ENCODE data around the gene LY6G6C. TPM values are rescaled to one million over a fixed set of nuclear protein-coding genes. Genes with fewer than 3 reads are reported as not detected.

LY6G6C gene
- total and polyA plus RNA-seq, 4 experiments from 2014 or later: not detected

DNA sequence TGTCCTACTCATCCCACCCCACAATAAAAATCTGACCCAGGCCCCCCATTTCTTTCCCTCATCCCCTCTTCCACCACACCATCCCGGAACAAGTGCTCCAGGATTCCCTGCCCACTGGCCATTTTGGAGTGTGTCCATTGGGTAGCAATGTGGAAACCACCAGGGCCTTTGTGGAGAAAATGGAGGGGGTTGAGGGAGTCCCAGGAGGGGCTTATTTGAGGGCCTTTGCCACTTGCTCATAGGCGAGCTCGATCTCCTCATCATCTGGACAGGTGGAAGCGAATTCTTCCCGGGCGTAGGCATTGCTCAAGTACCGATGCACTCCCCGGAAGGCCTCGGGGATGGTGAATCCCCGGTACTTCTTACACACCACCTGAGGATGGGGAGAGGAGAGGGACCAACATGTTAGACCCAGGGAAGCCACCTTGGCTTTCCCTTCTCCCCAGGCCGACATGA, 9.1 kb upstream of the LY6G6C start:
- Histone ChIP-seq H3K4me3 (ENCODE audit: low read length in 2 of 2) (peak overlapping the region in 1 of 2 donors; percentile 96), H3K9me3 (ENCODE audit: control insufficient read depth in 1 of 2, low read length in 2 of 2) (no peaks in the 10 kb centered on the region), H3K27me3 (ENCODE audit: insufficient read depth, low read length) (no peaks in the 10 kb centered on the region), H3K36me3 (ENCODE audit: insufficient read depth, low read length) (peaks cover 34% of the 10 kb centered on the region), H3K27ac (ENCODE audit: low read depth, low read length) (peak overlapping the region; percentile 68), H3K4me1 (ENCODE audit: insufficient read depth, low read length) (peaks cover 66% of the 10 kb centered on the region)
- H3K36me3 Mint-ChIP-seq: peaks cover 34 to 55% of the 10 kb centered on the region in 2 donors
- peak overlapping the region; percentile 94 to 98 (median 97) for H3K4me3 Mint-ChIP-seq
- CTCF ChIA-PET (ENCODE audit: partially characterized antibody): interaction anchor here (1.1 to 17.2 kb wide), 20 partner anchors 9 to 222 kb away, joined by 3 to 173 read pairs (median 9); partner anchors contain the start of genes ABHD16A, HSPA1A, HSPA1B and HSPA1L
- peaks cover 30 to 77% (median 55%) of the 10 kb centered on the region in 4 donors for H3K4me1 Mint-ChIP-seq
- no peaks in the 10 kb centered on the region for H3K9me3 Mint-ChIP-seq
- POLR2A ChIA-PET (ENCODE audit: partially characterized antibody): interaction anchor here (1.2 to 8.2 kb wide), 15 partner anchors 7 to 241 kb away, joined by 3 to 77 read pairs (median 13); partner anchors contain the start of genes ABHD16A, BAG6, CLIC1 and DXO
- no peak for DNase-seq
- intact Hi-C loops (cut with micrococcal nuclease): loop anchor here (1.0 kb wide), 1 partner anchor 8 kb away; no protein-coding TSS in a partner anchor
- H3K27ac Mint-ChIP-seq: peak overlapping the region; percentile 84 to 95 (median 93)
- H3K27me3 Mint-ChIP-seq: no peaks in the 10 kb centered on the region

DNA sequence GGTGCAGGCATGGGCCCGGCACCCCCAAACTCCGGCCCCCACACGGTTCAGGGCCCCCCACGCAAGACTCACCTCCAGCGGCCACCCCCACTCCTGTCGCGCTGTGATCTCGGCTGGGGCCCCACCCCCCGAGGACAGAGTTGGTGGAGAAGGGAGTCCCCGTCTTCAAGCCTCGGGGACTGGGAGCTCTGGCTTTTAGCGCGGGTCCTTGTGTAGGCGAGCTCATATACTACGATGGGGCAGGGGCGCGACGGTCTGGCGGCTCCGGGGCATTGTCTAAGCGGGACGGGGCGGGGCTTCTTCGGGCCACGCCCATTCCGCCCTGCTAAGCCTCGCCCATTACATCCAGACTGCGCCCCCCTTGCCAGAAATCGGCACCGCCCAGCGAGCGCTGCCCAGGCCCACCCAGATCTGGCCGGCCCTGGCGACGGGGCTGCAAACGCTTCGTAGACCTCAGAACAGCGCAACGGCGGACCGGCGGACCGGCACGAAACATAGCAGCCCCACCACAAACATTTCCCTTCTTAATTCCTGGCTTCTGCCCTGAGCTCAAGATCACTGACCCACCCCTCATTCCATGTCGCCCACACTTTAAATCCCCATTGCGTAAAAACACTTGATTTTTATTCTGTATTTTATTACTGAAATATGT, 8.6 kb upstream of the LY6G6C start:
- Mint-ChIP-seq H3K9me3 (no peaks in the 10 kb centered on the region), H3K36me3 (peaks cover 34 to 49% of the 10 kb centered on the region in 2 donors)
- CTCF ChIA-PET (ENCODE audit: partially characterized antibody): interaction anchor here (0.7 to 17.2 kb wide), 28 partner anchors 9 to 222 kb away, joined by 3 to 173 read pairs (median 6); partner anchors contain the start of genes ABHD16A, APOM, HSPA1A and HSPA1B

DNA sequence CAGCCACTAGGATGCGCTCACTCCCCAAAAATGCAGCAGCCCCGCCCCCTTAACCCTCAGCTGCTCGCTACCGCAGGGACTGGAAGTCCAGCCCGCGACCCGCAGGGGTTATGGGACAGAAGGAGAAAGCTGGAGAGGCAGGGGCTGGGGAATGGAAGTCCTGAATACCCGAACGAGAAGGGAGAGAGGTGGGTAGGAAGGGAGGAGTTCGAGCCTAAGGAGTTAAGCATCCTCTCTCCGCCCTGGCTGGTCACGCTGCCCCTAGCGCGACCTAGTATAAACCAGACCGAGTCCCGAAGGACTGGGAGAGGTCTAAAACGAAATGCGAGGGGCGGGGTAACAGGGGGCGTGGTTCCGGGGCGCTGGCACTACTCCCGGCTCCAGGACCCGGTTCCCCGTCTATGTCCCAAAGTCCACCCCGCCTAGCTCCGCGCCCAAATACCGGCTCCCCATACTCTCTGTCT, 8.0 kb upstream of the LY6G6C start:
- intact Hi-C loops (cut with micrococcal nuclease): loop anchor here (1.0 to 2.0 kb wide), 4 partner anchors 40 to 134 kb away; no protein-coding TSS in a partner anchor
- Mint-ChIP-seq H3K4me3 (peak overlapping the region; percentile 94 to 98 (median 97)), H3K36me3 (peaks cover 34 to 44% of the 10 kb centered on the region in 2 donors), H3K4me1 (peaks cover 32 to 70% (median 47%) of the 10 kb centered on the region in 4 donors), H3K9me3 (no peaks in the 10 kb centered on the region), H3K27ac (peak overlapping the region; percentile 89 to 97 (median 94)), H3K27me3 (no peaks in the 10 kb centered on the region)
- DNase-seq: peak; percentile 72 to 83 (median 77)
- no peaks in the 10 kb centered on the region for H3K27me3 ChIP-seq (ENCODE audit: insufficient read depth, low read length)
- peaks cover 65% of the 10 kb centered on the region for H3K4me1 ChIP-seq (ENCODE audit: insufficient read depth, low read length)
- peak overlapping the region; percentile 87 to 96 for H3K4me3 ChIP-seq (ENCODE audit: low read length in 2 of 2)
- POLR2A ChIA-PET (ENCODE audit: partially characterized antibody): interaction anchor here (0.7 to 8.2 kb wide), 23 partner anchors 8 to 242 kb away, joined by 3 to 77 read pairs (median 5); partner anchors contain the start of genes ABHD16A, BAG6, CLIC1 and DDX39B
- peaks cover 34% of the 10 kb centered on the region for H3K36me3 ChIP-seq (ENCODE audit: insufficient read depth, low read length)
- peak overlapping the region; percentile 68 for H3K27ac ChIP-seq (ENCODE audit: low read depth, low read length)
- no peaks in the 10 kb centered on the region for H3K9me3 ChIP-seq (ENCODE audit: control insufficient read depth in 1 of 2, low read length in 2 of 2)
- CTCF ChIA-PET (ENCODE audit: partially characterized antibody): interaction anchor here (0.7 to 17.2 kb wide), 28 partner anchors 10 to 223 kb away, joined by 3 to 173 read pairs (median 6); partner anchors contain the start of genes ABHD16A, APOM, HSPA1A and HSPA1B

More for the DNA sequence above, 8.6 kb upstream of the LY6G6C start:
- H3K36me3 ChIP-seq (ENCODE audit: insufficient read depth, low read length): peaks cover 34% of the 10 kb centered on the region
- Mint-ChIP-seq H3K27ac (peak overlapping the region; percentile 84 to 95 (median 93)), H3K4me1 (peaks cover 32 to 76% (median 51%) of the 10 kb centered on the region in 4 donors), H3K27me3 (no peaks in the 10 kb centered on the region), H3K4me3 (peak overlapping the region; percentile 94 to 98 (median 97))
- DNase-seq: peak; percentile 58 to 71 (median 61)
- H3K4me3 ChIP-seq (ENCODE audit: low read length in 2 of 2): peak overlapping the region; percentile 87 to 96
- POLR2A ChIA-PET (ENCODE audit: partially characterized antibody): interaction anchor here (0.9 to 8.2 kb wide), 23 partner anchors 8 to 242 kb away, joined by 3 to 77 read pairs (median 5); partner anchors contain the start of genes ABHD16A, BAG6, CLIC1 and DDX39B
- H3K4me1 ChIP-seq (ENCODE audit: insufficient read depth, low read length): peaks cover 68% of the 10 kb centered on the region
- intact Hi-C loops (cut with micrococcal nuclease): loop anchor here (1.0 to 2.0 kb wide), 5 partner anchors 8 to 133 kb away; no protein-coding TSS in a partner anchor
- H3K27me3 ChIP-seq (ENCODE audit: insufficient read depth, low read length): no peaks in the 10 kb centered on the region
- peak overlapping the region; percentile 68 for H3K27ac ChIP-seq (ENCODE audit: low read depth, low read length)
- no peaks in the 10 kb centered on the region for H3K9me3 ChIP-seq (ENCODE audit: control insufficient read depth in 1 of 2, low read length in 2 of 2)

DNA sequence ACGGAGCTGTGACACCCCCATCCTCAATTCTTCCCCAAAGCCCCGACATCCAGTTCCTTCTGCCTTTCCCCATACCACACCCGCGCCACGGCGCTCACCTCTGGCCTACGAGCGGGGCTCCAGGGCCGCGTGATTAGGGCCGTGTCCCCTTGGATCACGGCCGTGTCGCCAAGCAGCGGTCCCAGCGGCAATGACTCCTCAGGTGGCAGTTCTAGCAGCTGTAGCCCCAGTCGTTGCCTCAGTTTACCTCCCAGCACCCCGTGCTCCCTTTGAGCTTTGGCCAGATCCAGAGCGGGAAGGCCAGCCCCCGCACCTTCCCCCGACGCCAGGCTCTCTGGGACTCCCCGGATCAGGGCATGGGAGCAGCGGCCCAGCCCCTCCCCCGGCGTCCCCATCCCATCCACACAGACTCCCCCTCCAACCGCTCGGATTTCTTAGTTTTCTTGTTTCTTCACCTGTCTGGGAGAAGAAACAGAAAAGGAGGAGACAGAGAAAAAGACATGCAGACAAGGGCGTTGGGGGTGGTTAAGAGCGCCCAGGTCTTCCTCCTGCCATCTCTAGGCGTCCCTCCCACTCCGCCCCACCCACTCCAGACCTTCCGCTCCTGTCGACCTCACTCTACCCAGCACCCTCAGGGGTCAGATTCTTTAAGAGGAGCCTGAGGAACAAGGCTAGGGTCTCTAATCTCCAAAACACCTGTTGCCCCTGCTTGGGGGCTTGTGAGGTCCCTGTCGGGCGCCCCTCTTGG, 7.4 kb upstream of the LY6G6C start, which contains the start of gene DDAH2:
Gene DDAH2 (minus strand): TSS at position 533 of the 748 bp plus-strand sequence. CDS start 138 bp downstream, at position 395.
- intact Hi-C loops (cut with micrococcal nuclease): loop anchor here (1.0 to 2.0 kb wide), 4 partner anchors 40 to 134 kb away; no protein-coding TSS in a partner anchor
- Mint-ChIP-seq H3K4me1 (peaks cover 27 to 64% (median 42%) of the 10 kb centered on the region in 4 donors), H3K9me3 (no peaks in the 10 kb centered on the region), H3K36me3 (peaks cover 33 to 38% of the 10 kb centered on the region in 2 donors), H3K27ac (peak within 1 kb of the TSS; percentile 89 to 97 (median 94)), H3K4me3 (peak within 1 kb of the TSS; percentile 94 to 98 (median 97)), H3K27me3 (no peaks in the 10 kb centered on the region)
- no peaks in the 10 kb centered on the region for H3K27me3 ChIP-seq (ENCODE audit: insufficient read depth, low read length)
- H3K4me1 ChIP-seq (ENCODE audit: insufficient read depth, low read length): peaks cover 59% of the 10 kb centered on the region
- peak within 1 kb of the TSS; percentile 68 for H3K27ac ChIP-seq (ENCODE audit: low read depth, low read length)
- DNase-seq: no peak
- no peaks in the 10 kb centered on the region for H3K9me3 ChIP-seq (ENCODE audit: control insufficient read depth in 1 of 2, low read length in 2 of 2)
- peaks cover 30% of the 10 kb centered on the region for H3K36me3 ChIP-seq (ENCODE audit: insufficient read depth, low read length)
- CTCF ChIA-PET (ENCODE audit: partially characterized antibody): interaction anchor here (0.7 to 17.2 kb wide), 25 partner anchors 10 to 194 kb away, joined by 3 to 173 read pairs (median 7); partner anchors contain the start of genes ABHD16A, APOM, HSPA1A and HSPA1B
- H3K4me3 ChIP-seq (ENCODE audit: low read length in 2 of 2): peak within 1 kb of the TSS; percentile 87 to 96
- POLR2A ChIA-PET (ENCODE audit: partially characterized antibody): interaction anchor here (0.7 to 8.2 kb wide), 24 partner anchors 9 to 243 kb away, joined by 3 to 77 read pairs (median 5); partner anchors contain the start of genes ABHD16A, BAG6, CLIC1 and DDX39B

DNA sequence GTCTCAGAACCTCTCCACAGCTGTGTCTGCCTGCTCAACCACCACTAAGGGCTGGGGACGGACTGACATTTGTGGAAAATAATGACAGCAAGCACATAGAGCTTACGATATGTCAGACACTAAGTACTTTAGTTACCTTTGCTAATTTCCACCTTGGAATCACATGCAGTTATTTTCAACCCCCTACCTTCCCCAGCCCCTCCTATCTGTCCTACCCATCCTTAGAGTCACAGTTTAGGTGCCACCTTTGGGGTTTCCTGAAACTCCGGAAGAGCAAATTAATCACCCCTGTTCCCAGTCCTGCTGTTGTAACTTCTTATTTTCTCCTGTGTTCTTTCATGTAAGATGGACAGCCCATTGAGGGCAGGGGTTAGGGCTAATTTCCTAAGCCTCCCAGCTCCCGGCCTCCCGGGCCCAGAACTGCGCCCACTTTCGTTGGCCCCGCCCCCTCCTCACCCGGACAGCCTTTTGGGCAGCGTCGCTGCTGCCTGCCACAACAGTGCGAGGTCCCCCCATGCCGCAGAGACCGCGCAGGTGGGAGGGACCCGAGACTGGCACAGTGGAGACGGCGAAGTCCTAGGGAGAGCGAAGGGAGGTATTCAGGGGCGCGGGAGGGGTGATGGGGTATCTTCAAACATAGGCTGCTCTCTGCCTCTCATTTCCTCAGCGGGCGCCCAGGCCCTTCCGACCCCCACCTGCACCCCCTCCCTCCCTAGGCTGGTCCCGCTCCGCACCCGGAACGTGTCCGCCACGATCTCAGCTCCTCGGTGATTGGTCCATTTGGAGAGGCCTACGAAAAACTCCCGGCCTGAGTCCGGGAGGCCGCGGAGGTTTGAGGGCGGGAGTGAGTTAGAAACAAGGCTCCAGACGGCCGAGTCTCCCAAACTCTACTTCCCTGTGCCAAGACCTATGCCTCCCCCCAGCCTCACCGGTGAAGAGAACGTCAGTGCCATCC, 6.4 kb upstream of the LY6G6C start:
- Histone ChIP-seq H3K27me3 (ENCODE audit: insufficient read depth, low read length) (no peaks in the 10 kb centered on the region), H3K4me3 (ENCODE audit: low read length in 2 of 2) (no peak overlapping the region), H3K9me3 (ENCODE audit: control insufficient read depth in 1 of 2, low read length in 2 of 2) (no peaks in the 10 kb centered on the region), H3K4me1 (ENCODE audit: insufficient read depth, low read length) (peaks cover 50% of the 10 kb centered on the region), H3K27ac (ENCODE audit: low read depth, low read length) (no peak overlapping the region), H3K36me3 (ENCODE audit: insufficient read depth, low read length) (peaks cover 21% of the 10 kb centered on the region)
- H3K9me3 Mint-ChIP-seq: no peaks in the 10 kb centered on the region
- peak overlapping the region; percentile 26 to 96 (median 64) for H3K4me3 Mint-ChIP-seq
- peak overlapping the region in 6 of 7 donors; percentile 37 to 86 (median 72) for H3K27ac Mint-ChIP-seq
- H3K36me3 Mint-ChIP-seq: peaks cover 24 to 28% of the 10 kb centered on the region in 2 donors
- POLR2A ChIA-PET (ENCODE audit: partially characterized antibody): interaction anchor here (0.5 to 7.6 kb wide), 11 partner anchors 10 to 161 kb away, joined by 3 to 77 read pairs (median 4); partner anchors contain the start of genes ABHD16A, CLIC1, HSPA1B and LY6G6D
- no peaks in the 10 kb centered on the region for H3K27me3 Mint-ChIP-seq
- H3K4me1 Mint-ChIP-seq: peaks cover 22 to 59% (median 32%) of the 10 kb centered on the region in 4 donors
- DNase-seq: peak in 1 of 5 donors; percentile 43
- intact Hi-C loops (cut with micrococcal nuclease): loop anchor here (2.0 kb wide), 1 partner anchor 89 kb away; no protein-coding TSS in a partner anchor
- CTCF ChIA-PET (ENCODE audit: partially characterized antibody): interaction anchor here (0.8 to 17.2 kb wide), 13 partner anchors 11 to 111 kb away, joined by 3 to 173 read pairs (median 7); partner anchors contain the start of genes HSPA1B, MSH5, VARS1 and VWA7
